GM23338 (cell line): ENCODE data around the gene IL16. TPM values are rescaled to one million over a fixed set of nuclear protein-coding genes. Genes with fewer than 3 reads are reported as not detected.

Experiments
- ATAC-seq: fragments of 200-7000 bp; cut with Tn5 transposase; 3 replicates; pipeline ENCODE4 v1.9.1; 2020
- DNase-seq: peaks from one replicate; pipeline ENCODE4 v3.0.0-alpha.2; 2015; ENCODE audit warnings: low spot score
- H2AFZ ChIP-seq: fragments of 200-600 bp; sonication (generic); 2 replicates; pipeline ENCODE4 v1.8.0; 2016; ENCODE audit warnings: antibody characterized with exemption, mild to moderate bottlenecking, moderate library complexity
- H3F3A ChIP-seq: fragments of 200-600 bp; sonication (generic); replicated peaks from 2 replicates; pipeline ENCODE4 v1.8.0; 2017; ENCODE audit warnings: antibody characterized with exemption, mixed run types, low read depth
- H3K27ac ChIP-seq: fragments of 200-600 bp; sonication (generic); 2 replicates; pipeline ENCODE4 v1.6.1; 2016; ENCODE audit warnings: low read depth
- H3K27me3 ChIP-seq: fragments of 200-600 bp; sonication (generic); 2 replicates; pipeline ENCODE4 v1.8.0; 2016; ENCODE audit warnings: mild to moderate bottlenecking, mixed run types, moderate library complexity; ENCODE audit not compliant: insufficient read depth
- H3K36me3 ChIP-seq: fragments of 200-600 bp; sonication (generic); 2 replicates; pipeline ENCODE4 v1.8.0; 2016; ENCODE audit warnings: mild to moderate bottlenecking; ENCODE audit not compliant: insufficient read depth
- H3K4me1 ChIP-seq: fragments of 200-600 bp; sonication (generic); 2 replicates; pipeline ENCODE4 v1.8.0; 2016; ENCODE audit warnings: mild to moderate bottlenecking, moderate library complexity; ENCODE audit not compliant: insufficient read depth
- H3K4me2 ChIP-seq: fragments of 200-600 bp; sonication (generic); 2 replicates; pipeline ENCODE4 v1.7.1; 2017; ENCODE audit warnings: mixed run types
- H3K4me3 ChIP-seq: fragments of 200-600 bp; sonication (generic); 2 replicates; pipeline ENCODE4 v1.6.1; 2016; ENCODE audit warnings: mixed run types
- H3K79me2 ChIP-seq: fragments of 200-600 bp; sonication (generic); replicated peaks from 2 replicates; pipeline ENCODE4 v1.8.0; 2017; ENCODE audit warnings: mild to moderate bottlenecking; ENCODE audit not compliant: insufficient read depth
- H3K9me2 ChIP-seq: fragments of 200-600 bp; sonication (generic); 2 replicates; pipeline ENCODE4 v1.8.0; 2017; ENCODE audit not compliant: insufficient read depth
- H4K20me1 ChIP-seq: fragments of 200-600 bp; sonication (generic); replicated peaks from 2 replicates; pipeline ENCODE4 v1.8.0; 2017; ENCODE audit warnings: mild to moderate bottlenecking; ENCODE audit not compliant: insufficient read depth
- H3K27ac Mint-ChIP-seq: 2 replicates; pipeline ENCODE4 v1.8.0; 2020; ENCODE audit warnings: inconsistent platforms, mild to moderate bottlenecking, moderate library complexity, mixed read lengths
- H3K27me3 Mint-ChIP-seq: 3 replicates; pipeline ENCODE4 v1.8.0; 2022; ENCODE audit warnings: low read depth, mild to moderate bottlenecking, moderate library complexity, mixed read lengths, inconsistent platforms; ENCODE audit not compliant: insufficient read depth, poor library complexity
- H3K36me3 Mint-ChIP-seq: 3 replicates; pipeline ENCODE4 v1.8.0; 2021; ENCODE audit warnings: low read depth, mild to moderate bottlenecking, inconsistent platforms, moderate library complexity, mixed read lengths
- H3K4me1 Mint-ChIP-seq: 3 replicates; pipeline ENCODE4 v1.8.0; 2020; ENCODE audit warnings: mild to moderate bottlenecking, inconsistent platforms, mixed read lengths
- H3K4me3 Mint-ChIP-seq: 3 replicates; pipeline ENCODE4 v1.8.0; 2021; ENCODE audit warnings: moderate library complexity, mild to moderate bottlenecking, inconsistent platforms, mixed read lengths
- H3K9me3 Mint-ChIP-seq: 3 replicates; pipeline ENCODE4 v1.8.0; 2020; ENCODE audit warnings: moderate library complexity, mild to moderate bottlenecking, inconsistent platforms, mixed read lengths
- CREB1 ChIP-seq: fragments of 250-450 bp; sonication (Bioruptor Pico); IDR thresholded peaks from 2 replicates; pipeline ENCODE4 v1.5.0; 2020; ENCODE audit warnings: low read depth, mild to moderate bottlenecking, moderate library complexity
- CTCF ChIP-seq, 2 experiments: fragments of 200-600 bp in 1 of 2; sonication (generic) in 1 of 2; conservative IDR thresholded peaks; 2 replicates each; pipeline versions ENCODE4 v1.5.1 to v1.6.1; 2016 to 2017; ENCODE audit warnings: antibody characterized with exemption in 2 of 2, low read depth in 2 of 2, mild to moderate bottlenecking in 2 of 2, moderate library complexity in 1 of 2
- ETS1 ChIP-seq: IDR thresholded peaks from 2 replicates; pipeline ENCODE4 v1.6.1; 2016; ENCODE audit warnings: antibody characterized with exemption
- EZH2 ChIP-seq: fragments of 200-600 bp; sonication (generic); IDR thresholded peaks from one replicate; pipeline ENCODE4 v1.8.0; 2017; ENCODE audit warnings: antibody characterized with exemption, mild to moderate bottlenecking, low read depth; ENCODE audit not compliant: unreplicated experiment
- EZH2phosphoT487 ChIP-seq: fragments of 200-600 bp; sonication (generic); IDR thresholded peaks from one replicate; pipeline ENCODE4 v1.8.1; 2018; ENCODE audit warnings: antibody characterized with exemption; ENCODE audit not compliant: unreplicated experiment
- JUNB ChIP-seq: IDR thresholded peaks from one replicate; pipeline ENCODE4 v1.6.1; 2016; ENCODE audit warnings: antibody characterized with exemption; ENCODE audit not compliant: unreplicated experiment
- NANOG ChIP-seq: IDR thresholded peaks from 2 replicates; pipeline ENCODE4 v1.6.1; 2016; ENCODE audit warnings: antibody characterized with exemption, borderline replicate concordance
- POLR2AphosphoS5 ChIP-seq: IDR thresholded peaks from 2 replicates; pipeline ENCODE4 v1.6.1; 2016; ENCODE audit warnings: antibody characterized with exemption, low read depth
- REST ChIP-seq: IDR thresholded peaks from one replicate; pipeline ENCODE4 v1.6.1; 2018; ENCODE audit warnings: antibody characterized with exemption; ENCODE audit not compliant: unreplicated experiment
- STAT1 ChIP-seq: IDR thresholded peaks from one replicate; pipeline ENCODE4 v1.6.1; 2016; ENCODE audit warnings: antibody characterized with exemption; ENCODE audit not compliant: unreplicated experiment
- ZNF114 ChIP-seq: fragments of 250-450 bp; sonication (Bioruptor Pico); IDR thresholded peaks from 2 replicates; pipeline ENCODE4 v1.5.0; 2020; ENCODE audit warnings: mild to moderate bottlenecking, moderate library complexity
- ZNF331 ChIP-seq: fragments of 250-450 bp; sonication (Bioruptor Pico); IDR thresholded peaks from 2 replicates; pipeline ENCODE4 v1.5.0; 2020; ENCODE audit warnings: low read depth, mild to moderate bottlenecking, moderate library complexity
- ZNF462 ChIP-seq: fragments of 250-450 bp; sonication (Bioruptor Pico); IDR thresholded peaks from 2 replicates; pipeline ENCODE4 v1.5.0; 2020; ENCODE audit warnings: mild to moderate bottlenecking, moderate library complexity
- polyA plus RNA-seq: library from polyadenylated mRNA; unstranded; fragments of >200 nt; fragmentation: Nextera tagmentation; extraction: Ambion mirVana; gene quantifications from 2 replicates; pipeline ENCODE4 v1.2.1, GENCODE V29; 2016
- total RNA-seq: library from RNA; depleted of rRNA; stranded (reverse); fragments of >200 nt; shearing (Covaris generic); gene quantifications from 2 replicates; pipeline ENCODE4 v1.2.3, GENCODE V29; 2014

IL16 gene
- total and polyA plus RNA-seq, 2 experiments from 2014 or later, result 0.29 TPM; not detected in 1

- no peak for TF ChIP-seq CTCF (conservative IDR thresholded peaks at IDR 0.05; ENCODE audit: low read depth in 2 of 2)
Observed at GRCh38 chr15:81197255-81197630, 564 bp downstream of the IL16 start (continued).

- no peaks in the 10 kb centered on the region for H3F3A ChIP-seq
- H4K20me1 ChIP-seq, result no peaks in the 10 kb centered on the region
- no peaks in the 10 kb centered on the region for H3K4me1 ChIP-seq
- H3K4me3 ChIP-seq, result no peak overlapping the region
- H3K27me3 ChIP-seq, result no peaks in the 10 kb centered on the region
- H3K27me3 Mint-ChIP-seq, result peaks cover 8% of the 10 kb centered on the region
- H3K36me3 ChIP-seq, result no peaks in the 10 kb centered on the region
- no peak overlapping the region for H3K4me2 ChIP-seq
- H2AFZ ChIP-seq, result peak overlapping the region; percentile 28; the same call in 1 of the 2 replicates
- peak; percentile 59 for ATAC-seq
- H3K4me3 Mint-ChIP-seq, result no peak overlapping the region
- H3K36me3 Mint-ChIP-seq, result no peaks in the 10 kb centered on the region
- H3K9me2 ChIP-seq, result no peaks in the 10 kb centered on the region; the same call in 1 of the 2 replicates
- H3K9me3 Mint-ChIP-seq, result no peaks in the 10 kb centered on the region; the same call in 2 of the 3 replicates
- DNase-seq, result no peak
- H3K27ac Mint-ChIP-seq, result no peak overlapping the region
- peaks cover 2% of the 10 kb centered on the region; the same call in 1 of the 3 replicates for H3K4me1 Mint-ChIP-seq
- no peak overlapping the region for H3K27ac ChIP-seq
- no peaks in the 10 kb centered on the region for H3K79me2 ChIP-seq
- no peak for TF ChIP-seq CREB1
- no peak for TF ChIP-seq EZH2phosphoT487
- TF ChIP-seq STAT1, result no peak
- no peak for TF ChIP-seq ZNF114 (CRISPR knock-in tag)
- no peak for TF ChIP-seq REST
- no peak for TF ChIP-seq ETS1
- TF ChIP-seq JUNB, result no peak
- no peak for TF ChIP-seq NANOG
- no peak for TF ChIP-seq POLR2AphosphoS5
- no peak for TF ChIP-seq ZNF331 (CRISPR knock-in tag)
- no peak for TF ChIP-seq EZH2
- no peak for TF ChIP-seq ZNF462 (CRISPR knock-in tag)
Observed at GRCh38 chr15:81197688-81198281, 1.1 kb downstream of the IL16 start.
